ENCODE results near the gene RPS15A.
"Not testable (repeated sequence)": the region's sequence is repeated elsewhere in the genome, so short reads cannot be mapped to it uniquely, and the experiment has no call there.

Gene RPS15A

DNA sequence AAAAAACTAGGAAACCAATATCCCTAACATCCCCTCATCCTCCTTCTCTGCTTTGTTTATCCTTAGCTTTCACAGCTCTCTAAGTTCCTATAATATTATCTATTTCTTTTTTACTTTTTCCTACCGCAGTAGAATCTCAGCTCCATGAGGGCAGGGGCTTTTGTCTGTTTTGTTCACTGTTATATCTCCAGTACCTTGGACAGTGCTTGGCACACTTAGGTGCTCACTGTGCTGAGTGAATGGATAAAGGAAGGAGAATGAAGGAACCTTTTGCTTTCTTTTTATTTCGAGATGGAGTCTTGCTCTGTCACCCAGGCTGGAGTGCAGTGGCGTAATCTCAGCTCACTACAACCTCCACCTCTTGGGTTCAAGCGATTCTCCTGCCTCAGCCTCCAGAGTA is 51.4 kb downstream of the RPS15A start:
- not testable (repeated sequence) for H3K4me3 ChIP-seq (ENCODE audit: low read length); H3K4me1 ChIP-seq (ENCODE audit: insufficient read depth, low read length); H3K27me3 ChIP-seq (ENCODE audit: insufficient read depth, low read length); H3K27ac ChIP-seq (ENCODE audit: low read depth, low read length); H3K9me3 ChIP-seq (ENCODE audit: insufficient read depth, low read depth, low read length); H3K9ac ChIP-seq (ENCODE audit: low read depth, low read length); H3K36me3 ChIP-seq (ENCODE audit: insufficient read depth, low read length)
- WGBS, result no CpG with 5 or more reads among the region's 4 CpGs

DNA sequence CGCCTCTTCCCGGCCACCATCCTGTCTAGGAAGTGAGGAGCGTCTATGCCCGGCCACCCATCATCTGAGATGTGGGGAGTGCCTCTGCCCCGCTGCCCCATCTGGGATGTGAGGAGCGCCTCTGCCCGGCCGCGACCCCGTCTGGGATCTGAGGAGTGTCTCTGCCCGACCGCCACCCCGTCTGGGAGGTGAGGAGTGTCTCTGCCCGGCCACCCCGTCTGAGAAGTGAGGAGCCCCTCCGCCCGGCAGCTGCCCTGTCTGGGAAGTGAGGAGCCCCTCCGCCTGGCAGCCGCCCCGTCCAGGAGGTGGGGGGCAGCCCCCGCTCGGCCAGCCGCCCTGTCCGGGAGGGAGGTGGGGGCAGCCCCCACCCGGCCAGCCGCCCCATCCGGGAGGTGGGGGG is 55.9 kb downstream of the RPS15A start:
- 92% methylated on average over 27 of the region's 27 CpGs for WGBS
- H3K4me1 ChIP-seq (ENCODE audit: insufficient read depth, low read length); H3K9me3 ChIP-seq (ENCODE audit: insufficient read depth, low read depth, low read length); H3K9ac ChIP-seq (ENCODE audit: low read depth, low read length); H3K4me3 ChIP-seq (ENCODE audit: low read length); H3K36me3 ChIP-seq (ENCODE audit: insufficient read depth, low read length); H3K27me3 ChIP-seq (ENCODE audit: insufficient read depth, low read length); H3K27ac ChIP-seq (ENCODE audit: low read depth, low read length): not testable (repeated sequence)
